GM04503 (cell line): ENCODE measurements around the gene HOXC12.

Experiments used
- DNase-seq: peaks from one replicate; pipeline ENCODE4 v3.0.0-alpha.2; 2012; ENCODE audit warnings: low read depth

HOXC12 gene

DNA sequence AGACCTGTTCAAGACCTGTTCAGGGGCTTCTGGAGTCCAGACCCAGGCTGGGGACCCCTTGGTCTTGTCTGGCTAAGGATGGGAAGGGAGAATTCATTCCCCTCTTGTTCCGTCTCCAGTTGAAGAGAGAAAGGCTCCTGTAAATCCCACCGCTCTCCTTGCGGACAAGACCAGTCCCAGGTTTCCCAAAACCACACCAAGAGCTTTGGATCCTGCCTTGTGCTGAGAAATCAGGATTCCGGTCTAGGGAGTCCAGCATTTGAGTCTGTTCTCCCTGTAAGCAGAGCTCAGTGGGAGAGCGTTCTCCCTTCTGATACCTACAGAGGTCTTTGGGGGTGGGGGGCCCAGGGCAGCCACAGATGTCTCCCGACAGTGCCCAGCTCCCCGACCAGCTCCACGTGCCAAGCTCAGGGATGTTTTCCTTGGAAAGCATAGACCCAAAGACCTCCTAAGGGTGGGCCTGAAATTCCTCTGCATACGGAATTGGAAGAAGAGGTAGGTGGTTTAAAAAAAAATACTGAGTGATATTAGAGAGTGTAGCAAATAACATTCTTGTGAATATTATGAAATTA lies 14.2 kb upstream of the HOXC12 start:
- no peak for DNase-seq

DNA sequence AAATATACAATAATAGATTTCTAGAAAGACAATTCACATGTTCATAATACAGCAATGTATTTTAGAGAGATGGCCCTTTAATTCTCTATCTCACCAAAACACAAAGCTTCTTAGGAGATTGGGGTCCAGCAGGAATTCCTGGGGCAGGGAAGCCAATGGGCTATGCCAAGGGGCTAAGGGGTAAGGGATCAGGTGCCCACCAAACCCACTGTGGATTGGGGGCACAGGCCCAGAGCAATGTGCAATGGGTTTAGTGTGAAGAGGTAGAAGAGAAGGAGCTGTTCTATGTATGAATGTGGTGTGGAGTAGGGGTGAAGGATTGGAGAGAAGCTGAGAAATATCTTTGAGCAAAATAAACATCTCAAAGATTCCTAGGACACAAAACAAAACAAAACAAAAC lies 13.5 kb upstream of the HOXC12 start:
- DNase-seq = no peak

DNA sequence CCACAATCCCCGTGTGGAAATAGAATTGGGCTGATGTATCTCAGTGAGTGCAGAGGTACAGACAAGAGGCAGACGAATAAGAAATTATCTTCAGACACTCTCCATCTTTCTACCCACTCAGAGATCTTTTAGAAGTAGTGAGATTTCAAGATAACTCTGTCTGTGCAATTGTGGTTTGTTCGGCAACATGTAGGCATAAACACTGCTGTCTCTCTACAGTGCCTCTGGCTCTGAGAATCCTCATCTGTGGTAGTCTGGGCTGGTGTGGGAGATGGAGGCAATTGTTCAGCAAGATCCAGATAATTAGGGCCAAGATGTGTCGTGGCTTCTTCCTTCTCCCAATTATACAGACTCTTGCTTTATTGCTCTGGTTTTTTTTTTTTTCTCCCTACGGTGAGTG lies 13.0 kb upstream of the HOXC12 start:
- no peak for DNase-seq

DNA sequence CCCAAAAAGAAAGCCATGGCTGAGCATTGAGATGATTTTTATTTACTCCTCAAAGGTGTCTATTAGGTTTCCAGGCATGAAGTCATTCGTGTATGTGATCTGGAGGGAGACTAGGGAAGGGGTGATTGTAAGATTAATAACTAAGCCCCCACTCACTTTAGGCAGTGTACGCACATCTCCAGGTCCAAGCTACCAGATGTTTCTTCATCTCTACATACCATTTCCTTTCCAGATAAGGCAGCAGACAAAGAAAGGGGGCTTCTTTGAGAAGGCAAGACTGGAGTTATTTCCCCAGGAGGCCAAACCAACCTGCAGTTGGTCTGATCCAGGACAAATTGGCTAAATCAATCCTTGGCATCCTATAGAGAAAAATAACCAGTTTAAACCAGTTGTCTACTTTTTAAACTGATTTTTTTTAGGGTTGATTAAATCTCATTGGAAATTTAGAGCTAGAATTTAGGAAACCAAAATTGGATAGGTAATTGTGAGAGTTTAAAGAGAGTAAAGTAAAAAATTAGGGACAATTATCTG lies 12.2 kb upstream of the HOXC12 start:
- no peak for DNase-seq

DNA sequence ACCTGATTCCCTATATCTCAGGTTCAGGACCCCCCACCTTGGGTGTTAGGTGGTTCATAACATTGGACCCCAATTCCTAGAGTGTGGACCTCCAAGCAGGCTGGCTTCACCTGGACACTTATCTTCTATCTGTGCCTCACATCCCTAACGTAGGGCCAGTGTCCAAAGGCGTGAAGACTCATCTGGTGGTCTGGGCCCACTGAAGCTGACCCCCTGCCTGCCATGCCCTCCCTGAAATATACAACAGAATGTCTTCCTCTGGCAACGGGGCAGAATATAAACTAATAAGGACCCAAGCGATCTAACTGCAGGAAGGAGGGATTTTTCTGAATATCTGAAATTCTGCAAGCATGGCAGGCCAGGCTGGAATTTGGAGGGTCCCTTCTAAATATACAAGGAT lies 10.5 kb upstream of the HOXC12 start:
- DNase-seq = no peak

DNA sequence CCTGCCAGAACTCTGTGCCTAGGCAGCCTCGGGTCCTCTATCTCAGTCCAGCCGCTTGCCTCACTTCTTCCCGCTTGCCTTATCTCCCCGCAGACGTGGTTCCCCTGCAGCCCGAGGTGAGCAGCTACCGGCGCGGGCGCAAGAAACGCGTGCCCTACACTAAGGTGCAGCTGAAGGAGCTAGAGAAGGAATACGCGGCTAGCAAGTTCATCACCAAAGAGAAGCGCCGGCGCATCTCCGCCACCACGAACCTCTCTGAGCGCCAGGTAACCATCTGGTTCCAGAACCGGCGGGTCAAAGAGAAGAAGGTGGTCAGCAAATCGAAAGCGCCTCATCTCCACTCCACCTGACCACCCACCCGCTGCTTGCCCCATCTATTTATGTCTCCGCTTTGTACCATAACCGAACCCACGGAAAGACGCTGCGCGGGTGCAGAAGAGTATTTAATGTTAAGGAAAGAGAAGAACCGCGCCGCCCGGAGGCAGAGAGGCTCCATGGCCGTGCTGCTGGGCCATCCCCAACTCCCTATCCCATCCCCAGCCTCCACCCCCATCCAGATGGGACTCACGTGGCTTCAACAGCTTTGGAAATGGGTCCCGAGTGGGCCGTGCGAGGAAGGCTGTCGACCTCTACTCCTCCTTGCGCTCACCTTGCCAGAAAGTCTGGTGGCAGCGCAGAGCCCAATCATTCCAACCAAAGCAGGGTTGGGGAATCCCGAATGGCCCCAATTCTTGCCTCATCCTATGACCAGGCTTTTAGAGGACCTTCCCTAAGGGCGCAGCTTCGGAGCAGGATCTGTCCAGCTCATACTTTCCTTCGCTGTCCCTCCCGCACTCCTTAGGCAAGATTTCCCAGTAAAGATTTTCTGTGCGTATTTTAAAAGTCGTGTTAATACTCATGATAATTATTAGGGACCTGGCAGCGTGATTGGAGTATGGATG lies 9.5 kb upstream of the HOXC12 start:
- no peak for DNase-seq

DNA sequence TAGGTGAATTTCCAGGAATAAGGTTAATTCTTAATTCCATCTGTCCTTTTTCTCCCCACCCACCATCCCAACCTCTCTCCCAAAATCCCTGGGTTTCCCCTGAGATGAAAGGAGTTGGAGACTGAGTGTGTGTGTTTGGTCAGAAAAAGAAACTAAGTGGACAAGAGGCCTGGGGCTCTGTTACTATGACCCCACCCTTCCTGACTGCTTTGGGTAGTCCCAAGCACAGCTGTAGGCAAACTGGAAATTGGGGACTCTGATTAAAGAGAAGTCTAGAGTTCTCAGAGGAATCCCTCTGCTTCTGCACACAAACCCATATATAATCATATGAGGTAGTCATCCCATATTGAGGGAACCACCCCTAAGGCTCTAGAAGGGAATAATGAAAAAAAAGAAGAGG lies 7.0 kb upstream of the HOXC12 start:
- DNase-seq = no peak

DNA sequence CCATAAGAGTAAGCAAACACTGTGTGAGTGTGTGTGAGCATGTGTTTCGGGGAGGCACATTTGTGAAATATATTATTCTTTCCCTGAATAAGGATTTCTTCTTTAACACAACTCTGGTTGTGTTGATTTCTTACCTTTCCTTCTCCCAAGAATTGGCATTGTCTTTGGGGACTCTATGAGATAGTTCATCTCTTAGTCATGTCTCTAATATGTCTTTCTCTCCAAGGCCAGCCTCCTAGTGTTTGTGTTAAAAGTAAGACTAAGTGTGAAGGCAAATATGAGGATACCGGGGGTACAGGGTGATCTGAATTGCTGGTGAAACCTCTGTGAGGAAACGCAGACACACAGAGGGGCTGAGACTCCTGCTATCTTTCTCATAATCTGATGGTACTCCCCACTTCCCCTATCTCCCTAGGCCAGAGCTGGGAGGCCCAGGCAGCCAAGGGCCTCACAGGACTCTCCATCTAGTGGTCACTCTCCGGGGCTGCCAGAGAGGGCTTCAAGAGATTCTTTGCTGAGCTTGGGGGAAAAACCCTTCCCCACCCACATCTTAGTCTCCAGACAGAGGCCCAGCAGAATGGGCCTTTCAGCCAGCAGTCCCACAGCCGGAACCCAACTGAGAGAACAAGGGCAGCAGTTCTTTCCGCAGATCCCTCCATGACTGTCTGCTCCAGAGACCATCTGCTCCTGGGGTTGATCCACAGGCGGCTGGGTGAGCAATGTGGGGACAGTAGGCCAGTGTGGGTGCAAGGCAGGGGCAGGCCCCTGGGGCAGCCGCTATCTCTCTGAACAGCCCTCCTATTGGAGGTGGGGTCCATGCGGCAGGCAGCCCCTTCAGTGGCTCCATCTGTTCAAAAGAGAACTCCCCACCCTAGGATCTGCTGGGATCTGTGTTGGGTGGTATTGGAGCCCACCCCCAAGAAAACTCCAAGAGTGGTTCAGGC lies 5.8 kb upstream of the HOXC12 start:
- no peak for DNase-seq

DNA sequence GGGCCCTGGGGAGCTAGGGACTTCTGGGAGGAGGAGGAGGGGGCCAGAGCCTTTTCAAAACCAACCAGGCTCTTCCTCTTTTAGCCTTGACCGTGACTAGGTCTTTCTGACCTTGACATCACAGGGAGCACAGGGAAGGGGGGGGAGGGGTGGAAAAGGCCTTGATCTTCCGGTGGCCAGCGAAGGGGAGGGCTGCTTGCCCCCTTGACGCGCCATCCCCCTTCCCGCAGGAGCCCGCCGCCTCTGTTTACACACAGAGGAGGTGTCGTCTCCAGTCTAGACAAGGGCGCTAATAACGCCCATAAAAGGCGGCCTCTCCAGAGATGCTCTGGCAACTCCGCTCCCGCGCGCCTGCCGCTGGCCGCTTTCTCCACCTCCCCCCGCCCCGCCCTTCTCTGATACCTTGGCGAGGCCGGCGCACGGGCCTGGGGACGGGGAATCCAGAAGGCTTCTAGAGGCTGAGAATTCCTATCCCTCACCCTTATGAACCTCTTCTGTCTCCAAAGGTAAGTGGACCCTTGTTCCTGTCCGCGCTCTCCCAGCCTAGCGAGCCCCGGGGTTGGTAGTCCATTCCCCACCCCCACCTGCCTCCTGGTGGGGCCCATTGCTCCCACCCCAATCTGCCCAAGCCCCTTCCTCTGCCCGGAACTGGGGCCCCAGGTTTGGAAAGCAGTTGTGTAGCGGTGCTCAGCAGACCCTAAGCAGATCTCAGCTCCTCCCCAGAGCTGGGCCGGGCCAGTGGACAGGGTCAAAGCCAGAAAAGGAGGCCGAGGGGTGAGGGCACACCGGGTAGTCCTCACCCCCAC lies 4.9 kb upstream of the HOXC12 start:
- DNase-seq = no peak

DNA sequence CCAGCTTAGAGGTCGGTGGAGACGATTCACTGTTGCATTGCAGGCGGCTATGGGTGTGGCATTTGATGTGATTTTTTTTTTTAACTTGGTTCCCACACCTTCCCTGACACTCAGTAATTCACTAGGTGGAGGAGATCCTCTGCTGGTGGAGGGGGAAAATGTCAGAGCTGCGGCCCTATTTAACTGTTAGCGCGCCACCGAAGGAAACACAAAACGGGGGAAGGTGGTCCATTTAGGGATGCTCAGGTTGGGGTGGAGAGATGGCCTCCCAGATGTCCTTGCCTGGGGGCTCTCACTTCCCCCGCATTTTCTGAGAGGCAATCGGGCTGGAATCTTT lies 4.3 kb upstream of the HOXC12 start:
- DNase-seq = no peak

DNA sequence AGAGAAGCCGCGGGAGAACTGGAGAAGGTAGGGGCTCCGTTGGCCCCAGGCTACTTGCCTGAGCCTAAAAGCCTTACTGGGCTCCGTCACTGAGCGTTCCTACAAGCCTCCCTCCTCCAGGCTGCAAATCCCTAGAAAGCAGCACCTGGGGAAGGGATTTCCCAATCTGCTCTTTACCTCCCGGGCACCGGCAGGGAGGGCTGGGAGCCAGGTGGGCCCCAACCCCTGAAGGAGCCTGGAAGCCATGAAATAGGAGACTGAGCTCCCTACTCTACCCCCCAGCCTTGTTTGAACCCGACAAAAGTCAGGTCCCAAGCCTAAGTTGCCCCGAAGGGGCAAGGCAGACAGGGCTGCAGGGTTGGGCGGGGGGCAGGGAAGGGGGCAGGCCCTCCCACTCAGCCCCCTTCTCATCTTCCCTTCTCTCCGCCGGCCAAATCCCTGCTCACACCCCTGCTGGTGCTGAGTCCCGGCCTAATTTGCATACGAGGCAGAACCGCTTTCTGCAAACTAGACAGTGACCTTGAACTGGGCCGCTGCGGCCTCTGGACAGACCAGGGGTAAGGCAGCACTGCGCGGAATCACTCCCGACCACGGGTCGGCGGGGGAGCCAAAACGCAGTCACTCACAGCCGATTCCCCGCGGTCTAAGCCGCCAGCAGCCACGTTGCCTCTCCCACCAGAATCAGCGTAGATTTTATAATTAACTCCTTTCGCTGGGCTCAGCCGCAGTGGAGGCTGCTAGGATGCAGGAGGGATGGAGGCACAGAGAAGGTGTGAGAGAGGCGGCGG lies 3.7 kb upstream of the HOXC12 start:
- DNase-seq = no peak

DNA sequence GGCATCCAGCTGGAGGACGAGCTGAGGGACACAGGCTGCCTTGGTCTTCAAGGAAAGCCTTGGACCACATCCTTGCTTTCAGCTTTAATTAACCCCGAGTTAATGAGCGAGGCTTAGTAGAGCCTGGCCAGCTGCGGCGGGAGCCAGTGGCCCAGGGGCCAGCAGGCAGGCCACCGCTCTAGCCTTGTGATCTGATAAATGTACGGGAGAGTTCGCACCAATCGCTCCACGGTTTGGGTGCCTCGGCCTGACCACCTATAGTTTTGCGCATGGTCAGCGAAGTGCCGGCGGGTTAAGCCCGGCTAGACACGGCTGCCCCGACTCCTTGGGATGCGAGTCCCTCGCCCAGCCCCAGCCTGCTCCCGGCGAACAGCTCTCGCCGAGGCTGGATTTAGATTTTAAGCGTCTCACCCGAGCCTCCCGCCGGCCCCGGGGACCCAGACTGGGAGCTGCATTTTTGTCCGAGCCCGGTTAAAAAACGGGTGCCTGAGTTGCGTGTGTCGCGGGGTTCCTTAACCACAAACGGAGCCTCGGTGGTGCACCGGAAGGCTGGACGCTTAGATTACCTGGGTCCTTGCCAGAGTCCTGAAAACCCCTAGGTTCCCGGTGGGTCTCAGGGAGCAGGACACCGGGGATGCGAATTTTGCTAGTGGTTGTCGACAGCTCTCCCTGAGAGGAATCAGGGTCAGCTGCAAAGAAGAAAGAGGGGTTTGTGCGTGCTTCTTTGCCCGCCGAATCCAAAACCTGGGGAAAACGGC lies 2.9 kb upstream of the HOXC12 start:
- no peak for DNase-seq

DNA sequence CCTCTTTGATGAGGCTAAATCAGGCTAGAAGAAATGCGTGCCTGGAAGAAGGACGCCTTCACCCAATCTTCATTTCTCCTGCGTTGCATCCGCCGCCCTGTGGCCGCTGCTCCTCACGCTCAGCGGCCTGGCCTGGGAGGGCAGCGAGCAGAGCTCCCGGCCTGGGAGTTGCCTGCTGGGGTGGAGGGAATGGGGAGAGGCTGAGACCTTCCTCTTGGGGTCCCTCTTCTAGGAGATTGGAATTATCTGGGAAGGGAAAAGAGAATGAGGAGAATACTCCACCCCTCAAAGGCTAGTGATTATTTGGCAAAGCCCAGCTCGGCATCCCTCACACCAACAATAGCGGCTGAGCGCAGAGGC lies 2.4 kb upstream of the HOXC12 start:
- DNase-seq = no peak

DNA sequence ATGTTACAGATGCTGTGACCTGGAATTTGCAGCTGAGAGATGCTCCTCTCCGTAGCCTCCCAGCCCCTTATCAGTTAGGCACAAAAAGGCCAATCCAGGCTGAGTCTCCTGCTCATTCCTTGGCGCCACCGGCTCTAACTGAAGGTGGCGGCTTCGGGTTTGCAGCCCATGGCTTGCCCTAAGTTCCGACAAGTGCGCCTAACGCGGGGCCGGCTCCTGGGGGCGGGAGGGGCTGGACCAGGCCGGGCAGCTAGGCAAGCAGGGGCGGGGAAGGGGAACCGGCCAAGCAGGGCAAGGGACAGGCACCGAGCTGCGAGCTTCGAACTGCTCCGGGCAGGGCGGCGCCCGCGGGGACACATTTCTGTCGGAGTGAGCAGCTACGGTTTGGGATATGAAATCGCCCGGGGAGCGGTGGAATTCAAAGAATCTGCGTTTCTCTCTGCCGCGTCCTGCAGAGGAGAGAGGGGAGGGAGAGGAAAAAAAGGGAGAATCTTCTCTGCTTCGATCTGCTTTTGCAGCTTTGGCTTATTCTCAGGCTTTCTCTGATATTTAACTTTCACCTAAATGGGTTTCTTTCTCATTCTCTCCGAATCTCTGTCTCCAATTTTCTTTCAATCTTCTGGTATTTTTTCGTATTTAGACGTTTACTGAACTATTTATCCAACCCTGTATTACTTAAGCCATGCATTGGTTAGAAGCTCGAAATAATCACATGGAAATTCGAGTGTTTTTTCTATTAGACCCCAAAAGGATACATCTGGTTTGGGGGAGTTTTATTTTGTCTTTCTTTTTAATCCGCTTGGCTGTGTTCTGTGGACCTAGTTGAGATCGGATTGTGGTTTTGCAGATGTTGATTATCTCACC lies 1.6 kb upstream of the HOXC12 start:
- DNase-seq = no peak

DNA sequence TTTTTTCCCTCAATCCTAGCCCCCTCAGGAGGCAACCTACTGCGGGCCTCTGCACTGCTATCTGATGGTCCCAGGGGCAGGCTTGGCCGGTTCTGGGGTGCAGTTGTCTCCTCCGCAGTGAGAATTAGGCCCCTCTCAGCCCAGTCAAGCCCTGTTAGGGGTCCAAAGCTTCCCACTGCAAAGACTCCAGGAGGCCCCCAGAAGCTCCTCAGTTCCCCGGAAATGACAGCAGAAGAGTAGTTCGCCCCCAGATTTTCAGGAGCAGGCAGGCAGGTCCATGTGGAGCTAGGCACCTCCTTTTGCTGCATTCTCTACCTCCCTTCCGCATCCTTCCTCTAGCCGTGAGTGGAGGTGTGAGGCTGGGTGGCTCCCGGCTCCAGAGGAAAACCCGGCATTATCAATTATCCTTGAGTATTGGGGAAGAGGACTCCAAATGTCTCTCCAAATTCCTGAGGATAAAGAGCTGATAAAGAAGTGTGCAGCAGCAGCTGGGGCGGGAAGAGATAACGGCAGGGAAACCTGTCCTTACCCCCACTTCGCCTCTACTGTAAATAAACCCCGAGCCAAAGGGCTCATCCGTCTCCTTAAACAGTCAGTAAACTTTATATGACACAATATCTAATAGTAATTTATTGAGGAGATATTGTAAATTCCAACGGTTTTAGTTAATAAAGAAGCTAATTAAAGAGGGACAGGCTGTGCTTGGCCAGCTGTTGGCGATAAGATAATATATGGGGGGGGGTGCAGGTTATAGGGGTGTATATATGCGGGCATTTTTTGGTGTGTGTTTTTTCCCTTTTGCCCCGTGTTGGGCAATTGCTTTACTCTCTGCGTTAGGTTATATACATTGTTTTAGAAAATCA lies 641 bp upstream of the HOXC12 start:
- no peak for DNase-seq

DNA sequence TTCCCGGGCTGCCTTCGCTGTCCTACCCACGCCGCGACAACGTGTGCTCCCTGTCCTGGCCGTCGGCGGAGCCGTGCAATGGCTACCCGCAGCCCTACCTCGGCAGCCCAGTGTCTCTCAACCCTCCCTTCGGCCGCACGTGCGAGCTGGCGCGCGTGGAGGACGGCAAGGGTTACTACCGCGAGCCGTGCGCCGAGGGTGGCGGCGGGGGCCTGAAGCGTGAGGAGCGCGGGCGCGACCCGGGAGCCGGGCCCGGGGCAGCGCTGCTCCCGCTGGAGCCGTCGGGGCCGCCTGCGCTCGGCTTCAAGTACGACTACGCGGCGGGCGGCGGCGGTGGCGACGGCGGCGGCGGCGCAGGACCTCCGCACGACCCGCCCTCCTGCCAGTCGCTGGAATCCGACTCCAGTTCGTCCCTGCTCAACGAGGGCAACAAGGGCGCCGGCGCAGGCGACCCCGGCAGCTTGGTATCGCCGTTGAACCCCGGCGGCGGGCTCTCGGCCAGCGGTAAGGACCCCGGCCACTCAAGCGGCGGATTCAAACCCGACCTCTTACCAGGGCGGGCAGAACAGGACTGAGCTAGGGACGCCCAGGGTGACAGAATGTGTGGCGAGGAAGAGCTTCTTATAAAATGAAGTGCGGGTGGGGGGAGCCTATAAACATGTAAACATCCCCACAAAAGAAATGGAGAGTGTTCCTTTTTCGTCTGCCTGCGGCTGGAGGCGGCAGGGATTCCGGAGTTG lies 503 bp downstream of the HOXC12 start:
- no peak for DNase-seq

DNA sequence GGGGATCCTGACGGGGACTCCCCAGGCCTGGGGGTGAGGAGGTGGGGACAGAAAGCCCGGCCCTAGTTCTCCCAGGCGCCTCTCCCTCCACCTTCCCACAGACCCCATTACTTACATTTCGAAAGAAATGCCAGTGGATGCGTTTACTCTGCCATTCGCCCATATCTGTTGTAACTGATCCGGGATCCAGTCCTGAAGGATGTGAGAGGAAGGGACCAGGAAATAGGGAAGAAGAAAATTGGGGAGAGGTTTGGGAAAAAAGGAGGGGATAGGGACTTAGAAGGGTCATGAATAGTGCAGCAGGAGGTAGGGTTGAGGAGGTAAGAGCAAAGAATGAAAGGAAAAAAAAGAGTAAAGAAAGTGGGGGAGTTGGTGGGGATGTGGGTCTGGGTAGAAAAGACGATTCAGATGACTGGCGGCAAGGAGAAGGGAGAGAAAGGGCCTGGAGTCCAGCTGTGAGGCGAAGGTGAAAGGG lies 1.1 kb downstream of the HOXC12 start:
- no peak for DNase-seq
